ENCODE measurements around the gene BMP8A.

BMP8A gene

GRCh38 chr1:39572379-39573096 lies 81.1 kb downstream of the BMP8A start:
- TF ChIP-seq SIN3A (IDR thresholded peaks at IDR 0.05; ENCODE audit: borderline replicate concordance, insufficient read depth, low read length): no peak
- TF ChIP-seq REST (IDR thresholded peaks at IDR 0.05; ENCODE audit: insufficient read depth in 1 of 2, low read depth in 2 of 2, low read length in 2 of 2): no peak
- no peak for TF ChIP-seq TAF1 (IDR thresholded peaks at IDR 0.05; ENCODE audit: borderline replicate concordance, insufficient read depth, low read length)
- no peak for TF ChIP-seq POLR2AphosphoS5 (IDR thresholded peaks at IDR 0.05; ENCODE audit: low read depth, low read length)
- TF ChIP-seq FOXP2 (optimal IDR thresholded peaks at IDR 0.05; ENCODE audit: borderline replicate concordance, extremely low read depth, extremely low read length, insufficient read depth): no peak

- TF ChIP-seq REST (IDR thresholded peaks at IDR 0.05; ENCODE audit: insufficient read depth in 1 of 2, low read depth in 2 of 2, low read length in 2 of 2): no peak
- TF ChIP-seq POLR2AphosphoS5 (IDR thresholded peaks at IDR 0.05; ENCODE audit: low read depth, low read length): no peak
- no peak for TF ChIP-seq FOXP2 (optimal IDR thresholded peaks at IDR 0.05; ENCODE audit: borderline replicate concordance, extremely low read depth, extremely low read length, insufficient read depth)
- no peak for TF ChIP-seq TAF1 (IDR thresholded peaks at IDR 0.05; ENCODE audit: borderline replicate concordance, insufficient read depth, low read length)
- no peak for TF ChIP-seq SIN3A (IDR thresholded peaks at IDR 0.05; ENCODE audit: borderline replicate concordance, insufficient read depth, low read length)
These were observed 81.6 kb downstream of the BMP8A start for GRCh38 chr1:39573097-39573465.

- TF ChIP-seq TAF1 (IDR thresholded peaks at IDR 0.05; ENCODE audit: borderline replicate concordance, insufficient read depth, low read length) (no peak), POLR2AphosphoS5 (IDR thresholded peaks at IDR 0.05; ENCODE audit: low read depth, low read length) (no peak), FOXP2 (optimal IDR thresholded peaks at IDR 0.05; ENCODE audit: borderline replicate concordance, extremely low read depth, extremely low read length, insufficient read depth) (no peak), SIN3A (IDR thresholded peaks at IDR 0.05; ENCODE audit: borderline replicate concordance, insufficient read depth, low read length) (no peak), REST (IDR thresholded peaks at IDR 0.05; ENCODE audit: insufficient read depth in 1 of 2, low read depth in 2 of 2, low read length in 2 of 2) (no peak)
These were observed 82.5 kb downstream of the BMP8A start for GRCh38 chr1:39573736-39574624.

GRCh38 chr1:39574646-39575045 lies 83.2 kb downstream of the BMP8A start:
- TF ChIP-seq SIN3A (IDR thresholded peaks at IDR 0.05; ENCODE audit: borderline replicate concordance, insufficient read depth, low read length) (peak; percentile 31; the same call in 1 of the 2 replicates), TAF1 (IDR thresholded peaks at IDR 0.05; ENCODE audit: borderline replicate concordance, insufficient read depth, low read length) (no peak)
